OCI-M2 (cell line): ENCODE results near the gene HABP4.

Experiments
- DNase-seq: peaks from one replicate; lab custom pipeline; 2025; ENCODE audit not compliant: unreplicated experiment; lab: John Stamatoyannopoulos, UW

Gene HABP4

DNA sequence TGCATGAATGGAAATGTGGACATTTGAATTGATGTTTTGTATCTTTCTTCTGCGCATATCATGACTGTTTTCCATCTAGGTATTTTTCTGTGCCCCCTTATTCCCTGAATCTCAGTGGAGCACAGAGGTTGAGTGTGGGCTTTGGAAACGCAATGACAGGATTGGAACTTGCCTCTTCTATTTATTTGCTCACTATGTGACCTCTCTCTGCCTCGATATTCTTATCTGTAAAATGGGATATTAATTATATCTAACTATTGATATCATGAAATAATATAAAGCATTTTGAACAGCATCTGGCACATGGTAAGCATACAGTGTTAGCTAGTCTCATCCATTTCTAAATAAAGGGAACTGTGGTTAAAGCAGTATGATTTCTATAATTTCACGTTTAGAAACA, 26.0 kb downstream of the HABP4 start:
- DNase-seq: no peak

DNA sequence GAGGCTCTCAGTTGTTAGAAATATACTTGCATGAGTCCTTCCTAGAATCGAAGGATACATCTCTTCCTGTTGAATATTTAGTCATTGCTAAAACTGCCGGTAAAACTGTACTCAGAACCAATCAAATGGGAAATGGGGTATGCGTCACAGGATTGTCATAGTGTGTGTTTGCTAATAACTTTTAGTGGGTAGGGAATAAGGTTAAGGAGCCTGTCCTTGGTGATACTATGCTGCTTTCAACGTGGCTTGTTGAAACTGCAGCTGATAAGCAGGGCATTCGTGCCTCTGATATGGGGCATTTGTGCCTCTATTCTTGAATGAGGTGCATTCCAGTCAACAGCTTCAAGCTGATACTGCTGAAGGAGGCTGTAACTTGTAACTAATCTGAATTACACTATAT, 26.6 kb downstream of the HABP4 start:
- DNase-seq: no peak

DNA sequence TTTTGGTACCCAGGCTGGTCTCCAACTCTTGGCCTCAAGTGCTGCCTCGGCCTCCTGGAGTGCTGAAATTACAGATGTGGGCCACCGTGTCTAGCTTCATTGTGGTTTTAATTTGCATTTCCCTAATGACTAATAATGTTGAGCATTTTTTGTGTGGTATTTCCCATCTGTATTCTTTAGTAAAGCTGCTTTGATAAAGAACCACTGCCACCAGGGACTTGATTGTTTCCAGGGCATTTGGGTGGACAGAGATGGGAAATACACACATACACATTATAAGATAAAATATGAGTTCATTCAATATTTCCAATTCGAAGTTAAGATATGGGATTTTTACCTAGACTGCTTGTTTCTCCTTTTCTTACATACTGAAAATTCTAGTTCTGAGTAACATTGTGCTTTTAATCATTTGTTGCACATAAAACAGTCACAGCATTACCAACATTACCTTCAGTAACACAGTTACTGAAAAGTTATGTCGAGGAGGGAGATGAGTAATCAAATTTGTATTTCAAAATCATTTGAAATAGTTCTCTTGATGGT, 28.9 kb downstream of the HABP4 start:
- DNase-seq: no peak

DNA sequence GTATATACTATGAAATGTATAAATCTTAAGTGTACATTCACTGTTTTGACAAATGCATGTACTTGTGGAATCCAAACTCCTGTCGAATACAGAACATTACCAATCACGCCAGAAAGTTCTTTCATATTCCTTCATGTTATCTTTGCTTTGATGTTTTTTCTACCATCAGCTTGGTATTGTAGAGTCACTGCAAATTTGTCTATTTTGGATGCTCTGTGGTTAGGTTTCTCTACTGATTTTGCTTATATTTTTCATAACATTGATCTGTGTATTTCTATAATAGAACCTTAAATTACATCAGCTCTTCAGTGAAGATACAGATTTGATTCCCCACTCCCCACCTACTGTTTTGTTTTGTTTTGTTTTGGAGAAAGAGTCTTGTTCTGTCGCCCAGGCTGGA, 30.8 kb downstream of the HABP4 start:
- no peak for DNase-seq

DNA sequence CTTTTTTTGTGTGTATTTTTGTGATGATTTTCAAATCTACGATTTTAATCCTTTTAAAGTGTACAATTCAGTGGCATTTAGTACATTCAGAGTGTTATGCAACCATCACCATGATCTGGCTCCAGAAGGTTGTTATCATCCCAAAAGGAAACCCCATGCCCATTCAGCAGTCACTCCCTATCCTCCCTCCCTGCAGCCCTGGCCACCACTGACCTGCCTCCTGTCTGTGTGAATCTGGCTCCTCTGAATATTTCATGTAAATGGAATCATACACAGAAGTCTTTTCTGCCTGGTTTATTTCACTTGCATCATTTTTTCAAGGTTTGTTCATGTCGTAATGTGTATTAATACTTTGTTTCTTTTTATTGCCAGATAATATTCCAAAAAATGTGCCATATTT, 32.5 kb downstream of the HABP4 start:
- no peak for DNase-seq

DNA sequence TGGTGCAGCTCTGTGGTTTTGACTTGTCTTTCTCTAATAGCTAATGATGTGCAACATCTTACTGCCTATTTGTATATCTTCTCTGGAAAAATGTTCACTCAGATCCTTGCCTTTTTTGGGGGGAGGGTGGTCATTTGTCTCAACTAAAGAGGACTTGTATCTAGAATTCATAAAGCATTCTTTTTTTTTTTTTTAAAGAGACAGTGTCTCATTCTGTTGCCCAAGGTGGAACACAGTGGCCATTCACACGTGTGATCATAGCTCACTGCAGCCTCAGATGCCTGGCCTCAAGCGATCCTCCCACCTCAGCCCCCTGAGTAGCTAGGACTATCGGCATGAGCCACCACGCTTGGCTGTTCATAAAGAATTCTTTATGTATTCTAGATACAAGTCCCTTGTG, 33.2 kb downstream of the HABP4 start:
- DNase-seq: no peak

DNA sequence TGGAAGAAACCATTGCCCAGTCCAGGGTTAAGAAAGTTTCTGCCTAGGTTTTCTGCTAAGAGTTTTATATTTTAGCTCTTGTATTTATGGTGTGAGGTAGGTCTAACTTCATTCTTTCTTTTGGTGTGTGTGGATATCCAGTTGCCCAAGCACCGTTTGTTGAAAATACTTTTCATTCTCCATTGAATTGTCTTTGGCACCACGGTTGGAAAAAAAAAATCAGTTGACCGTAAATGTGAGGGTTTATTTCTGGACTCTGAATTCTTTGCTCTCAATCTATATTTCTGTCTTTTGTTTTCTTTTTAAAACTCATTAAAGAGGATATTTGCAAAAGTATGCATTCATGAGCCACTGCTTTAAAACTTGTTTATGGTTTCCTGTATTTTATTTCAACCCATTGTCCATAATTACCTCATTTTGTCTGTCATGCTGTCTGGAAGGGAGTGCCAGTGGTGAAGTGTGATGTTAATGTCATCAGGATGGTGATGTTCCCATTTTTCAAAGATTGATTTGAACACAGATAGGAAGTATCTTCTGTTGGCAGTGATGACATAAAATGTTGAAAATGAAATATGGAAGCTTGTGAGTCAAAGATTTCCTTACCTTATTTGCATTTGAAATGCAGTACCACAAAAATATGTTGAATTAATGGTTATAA, 33.9 kb downstream of the HABP4 start:
- no peak for DNase-seq

DNA sequence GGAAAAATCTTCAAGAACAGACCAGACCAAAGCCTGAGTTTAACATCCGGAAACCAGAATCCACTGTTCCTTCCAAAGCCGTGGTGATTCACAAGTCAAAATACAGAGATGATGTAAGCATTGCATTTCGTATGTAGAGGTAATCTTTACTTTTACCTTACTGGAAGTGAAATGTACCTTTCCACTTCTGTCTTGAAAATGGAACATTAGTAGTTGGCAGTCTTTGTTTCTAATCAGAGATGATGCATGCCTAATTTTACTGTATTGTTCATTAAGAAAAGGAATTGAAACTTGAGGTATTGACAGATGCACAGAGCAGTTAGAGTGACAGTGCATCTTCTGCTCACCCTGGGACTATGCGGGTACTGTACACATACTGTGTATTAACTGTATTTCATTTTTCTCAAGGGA, 34.6 kb downstream of the HABP4 start:
- DNase-seq: no peak

DNA sequence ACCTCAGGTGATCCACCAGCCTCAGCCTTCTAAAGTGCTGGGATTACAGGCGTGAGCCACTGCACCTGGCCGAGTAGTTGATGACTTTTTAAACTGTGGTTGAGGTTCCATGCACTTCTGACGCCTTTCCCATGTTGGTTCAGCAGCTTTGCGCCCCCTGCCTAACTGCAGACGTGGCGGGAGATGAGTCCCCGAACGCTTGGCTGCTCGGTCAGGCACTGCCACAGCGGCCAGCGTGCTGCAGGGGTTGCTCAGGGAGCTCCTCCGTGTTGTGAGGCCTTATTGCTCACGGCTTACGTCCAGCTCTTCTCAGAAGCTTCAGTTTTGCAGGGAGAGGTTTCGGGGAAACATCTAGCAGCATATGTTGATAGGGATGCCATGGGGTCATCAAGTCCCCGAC, 35.3 kb downstream of the HABP4 start:
- DNase-seq: no peak

DNA sequence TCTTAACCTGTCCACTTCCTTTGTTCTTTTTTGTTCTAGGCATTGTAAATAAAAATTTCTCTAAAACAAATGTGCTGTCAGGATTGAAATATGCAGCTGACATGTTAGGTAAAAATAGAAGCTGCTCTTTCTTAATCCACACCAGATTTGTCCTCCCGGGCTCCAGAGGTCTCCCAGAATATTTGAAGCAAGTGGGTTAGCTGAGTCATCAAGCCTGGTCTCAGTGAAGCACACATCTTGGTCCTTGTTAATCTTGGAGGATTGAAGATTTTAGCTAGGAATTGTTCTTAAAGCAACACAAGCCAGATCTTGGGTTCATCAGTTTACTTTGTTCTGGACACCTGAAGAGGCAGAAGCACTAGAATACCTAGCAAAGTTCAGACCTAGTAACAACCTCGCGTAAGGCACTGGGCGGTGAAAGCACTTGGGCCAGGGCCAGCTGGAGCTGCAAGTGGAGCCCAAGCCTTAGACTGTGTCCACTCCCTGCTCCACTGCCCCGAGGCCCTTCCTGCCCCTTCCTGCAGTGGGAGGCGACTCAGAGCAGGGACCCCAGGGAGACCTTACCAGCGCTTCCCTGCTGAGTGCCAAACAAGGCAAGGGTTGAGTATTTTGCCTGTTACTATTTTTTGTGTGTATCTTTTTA, 36.5 kb downstream of the HABP4 start:
- no peak for DNase-seq

DNA sequence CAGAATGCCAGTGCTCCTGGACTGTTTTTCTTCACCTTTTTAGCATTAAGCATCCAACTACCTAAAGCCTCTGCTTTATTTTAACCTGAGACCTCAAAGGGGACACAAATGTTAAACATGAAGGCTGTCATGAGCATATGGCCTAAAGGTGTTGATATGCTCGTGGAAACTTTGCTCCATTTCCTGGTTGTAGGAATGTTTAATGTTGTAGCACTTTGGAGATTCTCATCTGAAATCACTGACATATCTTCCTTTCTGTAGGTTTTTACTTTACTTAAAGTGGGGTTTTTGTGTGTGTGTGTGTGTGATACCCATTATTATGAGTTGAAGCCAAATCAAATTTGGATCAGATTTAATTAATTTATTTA, 37.0 kb downstream of the HABP4 start:
- DNase-seq: no peak

DNA sequence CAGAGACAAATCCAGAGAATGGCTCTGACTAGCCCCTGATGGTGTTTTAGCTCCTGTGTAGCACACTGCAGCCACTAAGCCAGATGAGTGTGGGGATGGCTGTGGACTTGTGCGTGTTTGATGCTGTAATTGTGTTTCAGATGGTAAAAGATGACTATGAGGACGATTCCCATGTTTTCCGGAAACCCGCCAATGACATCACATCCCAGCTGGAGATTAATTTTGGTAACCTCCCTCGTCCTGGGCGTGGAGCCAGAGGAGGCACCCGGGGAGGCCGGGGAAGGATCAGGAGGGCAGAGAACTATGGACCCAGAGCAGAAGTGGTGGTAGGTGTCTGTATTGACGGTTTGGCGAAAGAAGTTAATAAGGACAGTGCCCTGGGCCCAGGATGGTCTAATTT, 38.0 kb downstream of the HABP4 start:
- no peak for DNase-seq

DNA sequence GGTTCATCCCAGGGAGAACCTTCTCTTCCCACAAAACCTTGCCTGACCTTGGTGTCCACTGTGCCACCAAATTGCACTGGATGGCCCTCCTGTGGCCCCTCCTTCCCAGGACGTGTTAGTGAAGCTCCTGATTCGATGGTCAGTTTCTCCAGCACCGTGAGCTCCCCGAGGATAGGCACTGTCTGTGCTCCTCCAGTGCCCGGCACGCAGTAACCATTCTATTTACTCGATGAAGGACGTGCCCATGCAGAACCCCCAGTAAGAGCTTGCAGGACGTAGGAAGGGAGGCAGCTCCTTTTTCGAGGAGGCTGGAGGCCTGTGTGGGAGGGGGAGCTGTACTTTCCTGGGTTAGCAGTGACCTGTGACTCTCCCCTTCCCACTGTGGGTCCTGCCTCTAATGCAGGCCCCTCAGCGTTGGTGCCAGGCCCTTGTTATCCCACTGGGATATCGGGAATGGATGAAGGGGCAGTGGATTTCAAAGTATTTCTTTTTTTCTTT, 39.6 kb downstream of the HABP4 start:
- no peak for DNase-seq

DNA sequence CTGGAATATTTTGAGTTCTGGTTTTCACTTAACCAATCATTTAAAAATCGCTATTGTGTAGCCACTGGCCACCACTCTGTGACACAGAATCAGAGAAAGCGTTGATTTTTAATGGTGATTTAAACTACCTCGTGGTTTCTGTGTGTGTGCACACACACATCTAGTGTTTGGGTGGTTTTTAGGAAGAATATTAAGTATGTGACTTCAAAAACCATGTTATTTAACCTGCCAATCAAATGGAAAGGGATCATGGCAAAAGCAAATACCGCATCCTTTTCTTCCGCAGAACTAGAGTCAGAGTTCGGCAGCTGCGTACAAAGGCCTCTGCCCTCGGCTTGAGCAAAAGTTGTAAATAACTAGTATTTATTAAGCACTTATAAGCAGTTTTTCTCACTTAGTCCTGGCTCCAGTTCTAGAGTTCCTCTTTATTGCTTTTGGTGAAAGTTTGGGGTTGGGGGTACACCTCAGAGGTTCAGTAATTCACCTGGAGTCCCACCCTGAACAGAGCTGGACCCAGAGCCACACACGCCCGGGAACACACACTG, 40.6 kb downstream of the HABP4 start:
- no peak for DNase-seq

DNA sequence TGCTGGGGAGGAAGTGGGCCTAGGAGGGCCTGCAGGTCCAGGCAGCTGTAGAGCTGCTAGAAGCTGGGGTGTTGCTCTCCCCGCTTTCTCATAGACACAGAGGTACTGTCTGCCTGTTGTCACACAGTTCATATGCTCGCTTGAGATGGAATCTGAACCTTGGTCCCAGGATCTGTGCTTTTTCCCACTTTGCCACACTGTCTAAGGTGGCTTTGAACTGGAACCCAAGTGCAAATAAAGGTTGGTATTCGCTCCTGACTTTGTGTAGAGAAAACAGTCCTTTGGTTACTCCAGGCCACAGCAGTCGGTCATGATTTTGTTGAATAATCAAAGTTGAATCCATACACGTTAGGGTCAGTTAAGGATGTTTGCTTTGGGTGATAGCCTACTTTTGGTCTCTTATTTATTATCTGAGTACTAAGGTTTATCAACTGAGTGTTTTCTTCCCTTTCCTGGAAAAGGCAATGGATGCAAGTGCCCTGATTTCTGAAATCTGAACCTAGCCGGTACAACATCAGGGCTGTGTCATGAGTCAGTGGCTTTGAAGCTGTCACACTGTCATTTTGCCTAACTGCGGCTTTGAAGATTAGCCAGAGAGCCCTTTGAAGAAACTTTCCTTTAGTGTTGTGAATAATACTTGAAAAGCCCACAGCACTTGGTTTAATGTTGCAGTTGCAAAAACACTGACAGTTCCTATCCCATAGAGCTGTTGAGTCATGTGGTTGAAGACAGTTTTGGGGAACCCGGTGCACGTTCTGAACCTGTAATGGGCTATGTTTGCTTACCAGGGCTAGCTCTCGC, 41.3 kb downstream of the HABP4 start:
- no peak for DNase-seq

DNA sequence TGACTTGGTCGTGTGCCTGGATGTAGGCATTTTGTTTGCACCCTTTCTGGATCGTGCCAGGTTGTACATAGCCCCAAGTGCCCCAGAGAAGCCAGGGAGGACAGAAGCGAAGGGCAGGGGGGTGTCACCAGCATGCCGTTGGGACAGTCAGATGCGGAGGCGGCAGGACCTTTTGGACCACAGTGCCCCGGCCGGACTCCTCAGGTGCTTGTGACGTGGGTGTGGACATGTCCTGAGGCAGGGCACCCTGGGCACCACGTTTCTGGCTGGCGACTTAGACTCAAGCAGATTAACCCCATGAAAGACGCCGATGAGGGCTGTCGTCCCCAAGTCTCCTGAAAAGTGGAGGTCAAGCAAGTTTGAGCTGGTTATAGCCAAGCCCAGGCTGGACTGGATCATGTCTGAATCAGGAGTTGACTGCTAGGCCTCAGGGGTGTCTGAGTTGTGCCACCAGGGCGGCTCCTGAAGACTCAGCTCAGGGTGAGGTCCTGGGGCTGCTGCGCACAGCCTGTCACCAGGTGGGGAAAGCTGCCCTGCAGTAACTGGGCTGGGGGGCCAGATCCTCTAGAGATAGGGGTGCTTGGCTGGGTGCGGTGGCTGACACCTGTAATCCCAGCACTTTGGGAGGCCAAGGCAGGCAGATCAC, 42.0 kb downstream of the HABP4 start:
- DNase-seq: no peak

DNA sequence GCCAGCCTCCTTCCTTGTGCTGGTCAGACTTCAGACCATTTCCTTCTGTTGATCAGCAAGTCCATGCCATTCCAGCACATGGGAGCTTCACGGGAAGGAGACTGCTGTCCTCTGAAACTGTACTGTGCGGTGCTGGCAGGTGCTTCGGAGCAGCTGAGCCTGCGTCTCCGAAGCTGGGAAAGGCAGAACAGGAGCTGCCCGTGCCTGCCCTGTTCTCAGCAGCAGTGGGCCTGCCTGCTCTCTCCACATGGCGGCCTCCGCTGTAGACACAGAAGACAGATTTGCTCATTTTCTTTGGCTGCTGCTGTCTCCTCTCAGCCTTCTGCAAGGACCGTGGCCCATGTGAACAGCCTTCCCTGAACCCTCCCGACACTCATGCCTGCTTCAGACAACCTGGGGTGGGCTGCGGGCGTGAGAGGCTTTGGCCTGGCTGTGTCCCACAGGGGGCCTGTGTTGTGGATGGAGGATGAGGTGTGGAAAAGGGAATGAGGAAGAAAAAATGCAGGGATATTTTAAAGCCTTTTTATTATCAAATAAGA, 43.1 kb downstream of the HABP4 start:
- no peak for DNase-seq

DNA sequence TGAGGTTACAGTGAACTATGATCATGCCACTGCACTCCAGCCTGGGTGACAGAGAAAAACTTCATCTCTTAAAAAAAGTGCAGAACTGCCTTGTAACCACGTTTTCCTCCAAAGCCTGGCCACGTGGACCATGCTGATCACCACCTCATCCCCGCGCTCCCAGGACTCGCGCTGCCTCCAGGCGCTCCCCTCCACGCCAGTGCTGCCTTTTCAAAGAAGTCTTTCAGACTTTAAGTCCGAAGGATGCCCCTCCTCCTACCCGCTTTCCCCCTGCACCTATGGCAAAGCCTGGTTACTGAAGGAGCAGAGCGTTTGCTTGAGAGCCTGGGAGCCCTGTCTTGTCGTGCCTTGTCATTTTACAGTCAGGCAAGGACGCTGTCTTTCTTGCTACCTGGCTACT, 43.8 kb downstream of the HABP4 start:
- DNase-seq: no peak

DNA sequence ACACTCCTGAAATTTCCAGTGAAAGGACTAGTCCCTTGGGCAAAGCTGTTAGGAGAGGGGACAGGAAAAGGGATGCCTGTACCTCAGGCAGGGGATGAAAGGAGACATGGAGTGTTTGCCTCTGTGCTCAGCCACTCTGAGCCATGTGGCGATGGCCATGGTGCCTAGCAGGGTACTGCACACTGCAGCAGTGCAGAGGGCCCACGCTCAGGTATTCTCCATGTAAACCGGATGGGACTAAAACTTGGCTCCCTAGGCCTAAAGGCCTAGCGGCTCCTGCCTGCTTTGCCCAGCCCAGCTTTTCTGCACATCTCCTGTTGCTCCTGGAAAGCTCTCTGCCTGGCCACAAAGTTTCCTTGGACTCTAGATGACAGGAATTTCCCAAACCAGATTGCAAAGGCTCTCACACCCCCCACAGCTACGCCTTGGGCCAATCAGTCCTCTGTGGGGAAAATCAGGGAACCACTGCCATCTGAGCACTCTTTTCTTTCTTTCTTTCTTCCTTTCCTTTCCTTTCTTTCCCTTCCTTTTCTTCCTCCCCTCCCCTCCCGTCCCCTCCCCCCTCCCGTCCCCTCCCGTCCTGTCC, 44.3 kb downstream of the HABP4 start:
- no peak for DNase-seq

DNA sequence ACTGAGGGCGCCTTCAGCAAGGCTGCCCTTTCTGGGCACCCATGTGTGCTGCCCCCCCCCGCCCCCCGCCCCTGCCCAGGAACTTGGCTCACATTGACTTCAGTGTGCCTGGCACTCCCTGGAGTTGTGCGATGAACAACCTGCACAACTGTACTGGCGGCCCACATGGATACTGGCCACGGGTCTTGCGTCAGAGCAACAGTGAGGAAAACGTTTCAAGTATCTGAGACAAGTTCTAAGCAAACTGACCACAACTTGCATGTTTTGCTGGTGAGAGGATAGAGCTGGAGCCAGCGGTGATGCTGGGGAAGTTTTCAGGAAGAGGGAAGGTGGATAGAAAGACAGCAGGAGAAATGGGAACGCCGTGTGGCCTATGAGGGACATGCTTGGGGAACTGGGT, 45.4 kb downstream of the HABP4 start:
- no peak for DNase-seq
